A673 (cell line): ENCODE results near the gene ISCU. TPM values are rescaled to one million over a fixed set of nuclear protein-coding genes. Genes with fewer than 3 reads are reported as not detected.

ENCODE experiments used
- BruUV-seq: library from RNA; stranded (reverse); fragments of 400-500 nt; replicated peaks from 2 replicates; lab custom pipeline; 2021; lab: Mats Ljungman, UMichigan
- CTCF ChIA-PET: fragments of 300-600 bp; sonication (Branson Sonifier 250); formaldehyde crosslinking; loops from one replicate; lab custom pipeline; 2022; ENCODE audit warnings: antibody characterized with exemption; lab: Charles Lee
- POLR2A ChIA-PET: fragments of 300-600 bp; sonication (Branson Sonifier 250); formaldehyde crosslinking; loops from one replicate; lab custom pipeline; 2022; ENCODE audit warnings: antibody characterized with exemption; ENCODE audit not compliant: low non-redundant PET; lab: Charles Lee
- DNase-seq: peaks from one replicate; pipeline ENCODE4 v3.0.0-alpha.2; 2015; ENCODE audit warnings: low spot score
- H3K27ac ChIP-seq: fragments of 200-600 bp; sonication (generic); 2 replicates; pipeline ENCODE4 v1.5.1; 2016; ENCODE audit warnings: mixed run types, low read depth, mild to moderate bottlenecking, mixed read lengths, antibody characterized with exemption, low read length; ENCODE audit not compliant: poor library complexity, severe bottlenecking
- H3K27me3 ChIP-seq: fragments of 200-600 bp; sonication (generic); replicated peaks from 2 replicates; pipeline ENCODE4 v1.6.1; 2017; ENCODE audit warnings: mixed run types, low read depth, mild to moderate bottlenecking, mixed read lengths, antibody characterized with exemption, low read length; ENCODE audit not compliant: insufficient read depth, poor library complexity
- H3K36me3 ChIP-seq: fragments of 200-600 bp; sonication (generic); 2 replicates; pipeline ENCODE4 v1.6.1; 2016; ENCODE audit warnings: mixed run types, mild to moderate bottlenecking, mixed read lengths, antibody characterized with exemption, low read length; ENCODE audit not compliant: insufficient read depth, poor library complexity, severe bottlenecking
- H3K4me1 ChIP-seq: fragments of 200-600 bp; sonication (generic); 2 replicates; pipeline ENCODE4 v1.6.1; 2017; ENCODE audit warnings: mixed run types, mild to moderate bottlenecking, mixed read lengths, antibody characterized with exemption, low read length; ENCODE audit not compliant: insufficient read depth, poor library complexity, severe bottlenecking
- H3K4me3 ChIP-seq: fragments of 200-600 bp; sonication (generic); 2 replicates; pipeline ENCODE4 v1.5.1; 2016; ENCODE audit warnings: low read depth, mixed run types, mild to moderate bottlenecking, mixed read lengths, low read length; ENCODE audit not compliant: poor library complexity, severe bottlenecking
- H3K9me3 ChIP-seq: fragments of 200-600 bp; sonication (generic); 2 replicates; pipeline ENCODE4 v1.6.1; 2016; ENCODE audit warnings: mixed run types, low read depth, mild to moderate bottlenecking, mixed read lengths, antibody characterized with exemption, low read length; ENCODE audit not compliant: poor library complexity, severe bottlenecking
- EZH2 ChIP-seq: fragments of 200-600 bp; sonication (generic); IDR thresholded peaks from 2 replicates; pipeline ENCODE4 v1.6.1; 2017; ENCODE audit warnings: borderline replicate concordance, low read depth, mild to moderate bottlenecking, mixed read lengths, antibody characterized with exemption, low read length; ENCODE audit not compliant: poor library complexity, severe bottlenecking
- intact Hi-C: fragments of 100-400 bp; cut with micrococcal nuclease; formaldehyde crosslinking; loops from one replicate; pipeline ENCODE4 v1.10.0; 2022; ENCODE audit not compliant: unreplicated experiment
- total RNA-seq: library from RNA; stranded (reverse); gene quantifications from 2 replicates; pipeline ENCODE4 v1.2.3, GENCODE V29; 2021
- TF ChIP-seq, protein P1 (sequence below): fragments of 300-800, 200-600 bp; sonication (generic); conservative IDR thresholded peaks from 2 replicates; pipeline ENCODE4 v1.5.1; 2017; ENCODE audit warnings: low read depth, mild to moderate bottlenecking, antibody characterized with exemption, low read length, moderate library complexity, mixed read lengths

ISCU gene
- total RNA-seq, 1 experiment from 2014 or later = 73.4 TPM

DNA sequence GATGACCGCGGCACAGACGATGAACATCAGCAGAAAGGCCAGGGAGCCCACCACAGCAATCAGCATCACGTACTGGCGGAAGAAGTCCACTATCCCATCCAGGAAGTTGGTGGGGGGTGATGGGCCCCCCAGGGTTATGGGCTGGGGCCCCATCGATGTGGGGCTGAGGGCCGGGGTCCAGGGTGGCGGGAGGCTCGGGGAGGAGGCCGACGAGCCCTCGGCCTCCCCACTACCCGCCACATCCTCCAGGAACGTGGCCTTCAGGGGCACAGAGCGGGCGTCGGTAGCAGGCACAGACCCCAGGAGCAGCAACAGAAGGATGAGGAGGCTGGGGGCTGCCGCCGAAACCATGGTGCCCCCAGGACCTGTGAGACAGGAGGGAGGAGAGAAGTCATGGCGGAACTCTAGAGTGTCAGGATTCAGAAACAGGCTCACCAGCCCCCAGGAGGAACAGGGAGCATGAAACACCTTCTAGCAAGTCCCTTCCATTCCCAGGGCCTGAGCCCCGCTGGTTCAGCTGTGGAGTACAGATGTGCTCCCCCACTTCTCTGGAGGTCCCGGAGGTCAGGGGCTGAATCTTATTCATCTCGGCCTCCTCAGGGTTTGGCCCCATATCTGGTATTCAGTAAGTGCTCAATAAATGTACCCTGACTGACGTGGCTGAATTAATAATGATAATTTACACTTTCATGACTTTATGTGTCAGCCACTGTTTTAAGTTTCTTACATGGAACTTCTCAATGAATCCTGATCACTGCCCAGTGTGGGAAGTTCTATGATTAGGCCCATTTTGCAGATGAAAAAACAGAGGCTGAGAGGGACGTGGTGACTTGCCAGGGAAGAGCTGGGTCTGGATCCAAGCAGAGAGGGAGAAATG is 29.9 kb downstream of the ISCU start:
- no peak overlapping the region for H3K27ac ChIP-seq
- H3K4me1 ChIP-seq = peaks cover 11% of the 10 kb centered on the region
- DNase-seq = no peak
- H3K36me3 ChIP-seq = no peaks in the 10 kb centered on the region
- ChIA-PET CTCF (no interaction called here), POLR2A (no interaction called here)
- TF ChIP-seq EZH2 = no peak
- TF ChIP-seq, protein P1, sequence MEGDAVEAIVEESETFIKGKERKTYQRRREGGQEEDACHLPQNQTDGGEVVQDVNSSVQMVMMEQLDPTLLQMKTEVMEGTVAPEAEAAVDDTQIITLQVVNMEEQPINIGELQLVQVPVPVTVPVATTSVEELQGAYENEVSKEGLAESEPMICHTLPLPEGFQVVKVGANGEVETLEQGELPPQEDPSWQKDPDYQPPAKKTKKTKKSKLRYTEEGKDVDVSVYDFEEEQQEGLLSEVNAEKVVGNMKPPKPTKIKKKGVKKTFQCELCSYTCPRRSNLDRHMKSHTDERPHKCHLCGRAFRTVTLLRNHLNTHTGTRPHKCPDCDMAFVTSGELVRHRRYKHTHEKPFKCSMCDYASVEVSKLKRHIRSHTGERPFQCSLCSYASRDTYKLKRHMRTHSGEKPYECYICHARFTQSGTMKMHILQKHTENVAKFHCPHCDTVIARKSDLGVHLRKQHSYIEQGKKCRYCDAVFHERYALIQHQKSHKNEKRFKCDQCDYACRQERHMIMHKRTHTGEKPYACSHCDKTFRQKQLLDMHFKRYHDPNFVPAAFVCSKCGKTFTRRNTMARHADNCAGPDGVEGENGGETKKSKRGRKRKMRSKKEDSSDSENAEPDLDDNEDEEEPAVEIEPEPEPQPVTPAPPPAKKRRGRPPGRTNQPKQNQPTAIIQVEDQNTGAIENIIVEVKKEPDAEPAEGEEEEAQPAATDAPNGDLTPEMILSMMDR = no peak
- BruUV-seq = no TSS peak
- intact Hi-C loops = no loop called here
- H3K9me3 ChIP-seq = no peaks in the 10 kb centered on the region
- no peak overlapping the region for H3K4me3 ChIP-seq
- no peaks in the 10 kb centered on the region for H3K27me3 ChIP-seq

DNA sequence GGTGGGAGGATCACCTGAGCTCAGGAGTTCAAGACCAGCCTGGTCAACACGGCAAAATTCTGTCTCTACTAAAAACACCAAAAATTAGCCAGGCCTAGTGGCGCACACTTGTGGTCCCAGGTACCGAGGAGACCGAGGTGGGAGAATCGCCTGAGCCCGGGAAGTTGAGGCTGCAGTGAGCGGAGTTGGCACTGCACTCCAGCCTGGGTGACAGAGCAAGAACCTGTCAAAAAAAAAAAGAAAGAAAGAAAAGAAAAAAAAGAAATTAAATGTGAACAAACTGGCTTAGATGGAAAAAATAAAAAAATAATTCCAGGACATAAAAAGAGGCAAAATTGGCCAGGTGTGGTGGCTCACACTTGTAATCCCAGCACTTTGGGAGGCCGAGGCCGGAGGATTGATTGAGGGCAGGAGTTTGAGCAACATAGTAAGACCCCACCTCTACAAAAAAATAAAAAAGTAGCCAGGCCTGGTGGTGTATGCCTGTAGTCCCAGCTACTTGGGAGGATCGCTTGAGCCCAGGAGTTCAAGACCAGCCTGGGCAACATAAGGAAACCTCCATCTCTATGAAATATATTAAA is 32.0 kb downstream of the ISCU start:
- no peak overlapping the region for H3K27ac ChIP-seq

DNA sequence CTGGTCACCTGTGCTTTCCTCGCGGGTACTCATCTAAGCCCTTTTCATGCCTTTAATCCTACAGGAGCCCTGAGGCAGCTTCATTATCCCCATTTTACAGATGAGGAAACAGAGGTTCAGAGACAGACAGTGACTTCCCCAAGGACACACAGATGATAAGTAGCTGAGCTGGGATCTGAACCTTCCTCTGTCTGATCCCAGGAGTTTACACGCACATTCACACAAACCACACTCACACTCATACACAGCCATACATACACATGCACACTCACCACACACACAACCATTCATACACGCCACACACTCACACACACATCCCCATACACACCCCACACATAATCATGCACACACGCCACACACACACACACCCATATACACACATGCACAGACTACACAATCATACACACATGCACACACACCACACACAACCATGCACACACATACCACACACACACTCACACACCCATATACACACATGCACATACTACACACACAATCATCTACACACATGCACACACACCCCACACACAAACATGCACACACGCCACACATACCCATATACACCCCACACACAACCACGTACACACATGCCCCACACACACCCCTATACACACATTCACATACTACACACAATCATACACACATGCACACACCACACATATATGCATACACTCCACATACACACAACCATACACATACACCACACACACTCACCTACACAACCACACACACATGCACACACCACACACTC is 32.7 kb downstream of the ISCU start:
- no TSS peak for BruUV-seq
- Histone ChIP-seq H3K27ac (no peak overlapping the region), H3K4me3 (no peak overlapping the region), H3K36me3 (no peaks in the 10 kb centered on the region), H3K4me1 (no peaks in the 10 kb centered on the region), H3K27me3 (no peaks in the 10 kb centered on the region), H3K9me3 (no peaks in the 10 kb centered on the region)
- POLR2A ChIA-PET = no interaction called here
- CTCF ChIA-PET = no interaction called here
- DNase-seq = no peak
- TF ChIP-seq EZH2 = no peak
- TF ChIP-seq, protein P1 = no peak
- intact Hi-C loops = no loop called here

More for the DNA sequence above, 32.0 kb downstream of the ISCU start:
- Histone ChIP-seq H3K4me1 (peaks cover 5% of the 10 kb centered on the region), H3K36me3 (no peaks in the 10 kb centered on the region), H3K4me3 (no peak overlapping the region), H3K27me3 (no peaks in the 10 kb centered on the region), H3K9me3 (no peaks in the 10 kb centered on the region)
- ChIA-PET POLR2A (no interaction called here), CTCF (no interaction called here)
- no peak for DNase-seq
- no peak for TF ChIP-seq EZH2
- TF ChIP-seq, protein P1 = no peak
- intact Hi-C loops = no loop called here
- no TSS peak for BruUV-seq
